SK-N-SH (cell line): ENCODE results near the gene FRRS1. TPM values are rescaled to one million over a fixed set of nuclear protein-coding genes. Genes with fewer than 3 reads are reported as not detected.

Experiments
- CTCF ChIA-PET: fragments of 300-600, 350-600 bp; formaldehyde crosslinking; extraction: SDS; loops from one replicate; lab custom pipeline; 2021; lab: Yijun Ruan, JAX
- POLR2A ChIA-PET: fragments of 350-600 bp; sonication (Branson Sonifier 250); formaldehyde crosslinking; extraction: SDS; loops from one replicate; lab custom pipeline; 2020; ENCODE audit warnings: antibody characterized with exemption, inconsistent platforms; lab: Yijun Ruan, JAX
- DNase-seq: peaks from one replicate; pipeline ENCODE4 v3.0.0; 2012
- H2AFZ ChIP-seq: fragments of 200-600 bp; sonication (generic); 2 replicates; pipeline ENCODE4 v1.8.1; 2016; ENCODE audit warnings: antibody characterized with exemption, mild to moderate bottlenecking, low read depth
- H3F3A ChIP-seq: fragments of 200-600 bp; sonication (generic); replicated peaks from 2 replicates; pipeline ENCODE3; 2016; ENCODE audit warnings: antibody characterized with exemption, mild to moderate bottlenecking; ENCODE audit not compliant: insufficient read depth
- H3K27ac ChIP-seq, 2 experiments: fragments of 200-500 bp in 1 of 2; fragments of 200-600 bp in 1 of 2; sonication (Bioruptor generic) in 1 of 2; sonication (generic), shearing (Covaris generic) in 1 of 2; 2 replicates each; pipeline versions ENCODE4 v1.5.1 to v1.6.1; 2014 to 2016; ENCODE audit warnings: low read depth in 2 of 2, inconsistent platforms in 1 of 2, low read length in 1 of 2, mild to moderate bottlenecking in 1 of 2, mixed read lengths in 1 of 2
- H3K27me3 ChIP-seq: fragments of 200-600 bp; sonication (generic), shearing (Covaris generic); 2 replicates; pipeline ENCODE4 v1.6.1; 2016; ENCODE audit warnings: mixed run types; ENCODE audit not compliant: insufficient read depth
- H3K36me3 ChIP-seq, 2 experiments: fragments of 200-500 bp in 1 of 2; fragments of 200-600 bp in 1 of 2; sonication (Bioruptor generic) in 1 of 2; sonication (generic) in 1 of 2; replicated peaks in 1 of 2; 2 replicates each; pipeline versions ENCODE3 to v1.5.1; 2014 to 2016; ENCODE audit warnings: low read length in 1 of 2, mild to moderate bottlenecking in 1 of 2; ENCODE audit not compliant: insufficient read depth in 2 of 2, control insufficient read depth in 1 of 2
- H3K4me1 ChIP-seq, 2 experiments: fragments of 200-500 bp in 1 of 2; fragments of 200-600 bp in 1 of 2; sonication (Bioruptor generic) in 1 of 2; sonication (generic), shearing (Covaris generic) in 1 of 2; 2 replicates each; pipeline versions ENCODE4 v1.5.1 to v1.6.1; 2014 to 2016; ENCODE audit warnings: low read depth in 1 of 2, low read length in 1 of 2, mixed run types in 1 of 2; ENCODE audit not compliant: insufficient read depth in 2 of 2, control insufficient read depth in 1 of 2
- H3K4me2 ChIP-seq: fragments of 200-600 bp; sonication (generic), shearing (Covaris generic); 2 replicates; pipeline ENCODE4 v1.6.1; 2017; ENCODE audit warnings: mixed run types
- H3K4me3 ChIP-seq, 2 experiments: fragments of 200-500 bp in 1 of 2; fragments of 200-600 bp in 1 of 2; sonication (Bioruptor generic) in 1 of 2; sonication (generic), shearing (Covaris generic) in 1 of 2; 2 replicates each; pipeline versions ENCODE4 v1.5.1 to v1.8.1; 2014 to 2016; ENCODE audit warnings: low read depth in 2 of 2, inconsistent platforms in 1 of 2, low read length in 1 of 2, mild to moderate bottlenecking in 1 of 2, mixed read lengths in 1 of 2, moderate library complexity in 1 of 2
- H3K79me2 ChIP-seq: fragments of 200-600 bp; sonication (generic); 2 replicates; pipeline ENCODE4 v1.8.1; 2017; ENCODE audit warnings: mild to moderate bottlenecking; ENCODE audit not compliant: insufficient read depth
- H3K9ac ChIP-seq: fragments of 200-600 bp; sonication (generic); 2 replicates; pipeline ENCODE4 v1.6.1; 2017; ENCODE audit warnings: mixed run types
- H3K9me2 ChIP-seq: fragments of 200-600 bp; sonication (generic); 2 replicates; pipeline ENCODE4 v1.6.1; 2017; ENCODE audit warnings: mixed run types
- H3K9me3 ChIP-seq: fragments of 200-600 bp; sonication (generic); 2 replicates; pipeline ENCODE4 v1.6.1; 2017; ENCODE audit warnings: mixed run types, mild to moderate bottlenecking, moderate library complexity
- H4K20me1 ChIP-seq: fragments of 200-600 bp; sonication (generic); 2 replicates; pipeline ENCODE4 v1.6.1; 2017; ENCODE audit warnings: mild to moderate bottlenecking, mixed run types; ENCODE audit not compliant: insufficient read depth
- EP300 ChIP-seq, 2 experiments: IDR thresholded peaks; 2 replicates each; pipeline versions ENCODE4 v1.4.0 to v1.6.1; 2012; ENCODE audit warnings: borderline replicate concordance in 1 of 2, low read depth in 1 of 2, low read length in 1 of 2
- GABPA ChIP-seq: IDR thresholded peaks from 2 replicates; pipeline ENCODE4 v1.4.0; 2012; ENCODE audit warnings: low read depth, mild to moderate bottlenecking
- GATA2 ChIP-seq: sonication (generic); formaldehyde crosslinking; IDR thresholded peaks from 2 replicates; pipeline ENCODE4 v1.5.0; 2020; ENCODE audit warnings: mild to moderate bottlenecking, missing genetic modification reagents
- MEF2A ChIP-seq: IDR thresholded peaks from 2 replicates; pipeline ENCODE4 v1.4.0; 2012; ENCODE audit warnings: low read depth, borderline replicate concordance
- RAD21 ChIP-seq: IDR thresholded peaks from 2 replicates; pipeline ENCODE4 v1.6.1; 2012; ENCODE audit warnings: mild to moderate bottlenecking, low read length
- RCOR1 ChIP-seq: fragments of 150-350 bp; IDR thresholded peaks from 2 replicates; pipeline ENCODE4 v1.6.1; 2017; ENCODE audit warnings: antibody characterized with exemption, low read length
- RFX5 ChIP-seq: IDR thresholded peaks from 2 replicates; pipeline ENCODE4 v1.6.1; 2012; ENCODE audit warnings: mild to moderate bottlenecking, improper control_type of control experiment, low read length
- TEAD4 ChIP-seq: IDR thresholded peaks from 2 replicates; pipeline ENCODE4 v1.4.0; 2012; ENCODE audit warnings: mild to moderate bottlenecking, borderline replicate concordance; ENCODE audit not compliant: insufficient read depth
- YY1 ChIP-seq: IDR thresholded peaks from 2 replicates; pipeline ENCODE4 v1.4.0; 2012; ENCODE audit warnings: low read depth, mild to moderate bottlenecking
- WGBS: methylation state at CpG from one replicate; pipeline ENCODE4 v1.1.6; 2017; ENCODE audit warnings: low lambda C conversion rate; 5-methylcytosine and 5-hydroxymethylcytosine counted together
- polyA plus RNA-seq, 3 experiments: library from polyadenylated mRNA; depleted of rRNA; stranded (reverse); fragments of >200 nt; gene quantifications; 2 replicates each; pipeline ENCODE4 v1.2.3, GENCODE V29; 2012
- TF ChIP-seq, protein P1 (sequence below): fragments of 150-350 bp; IDR thresholded peaks from 2 replicates; pipeline ENCODE4 v1.6.1; 2016; ENCODE audit warnings: mild to moderate bottlenecking, low read depth, low read length
- TF ChIP-seq, protein P2 (sequence below): IDR thresholded peaks from 2 replicates; pipeline ENCODE4 v1.4.0; 2012; ENCODE audit warnings: low read depth, borderline replicate concordance

Gene FRRS1
- polyA plus RNA-seq, 1 of the 3 experiments (the other 2 are of a cell fraction) = 1.9 TPM

DNA sequence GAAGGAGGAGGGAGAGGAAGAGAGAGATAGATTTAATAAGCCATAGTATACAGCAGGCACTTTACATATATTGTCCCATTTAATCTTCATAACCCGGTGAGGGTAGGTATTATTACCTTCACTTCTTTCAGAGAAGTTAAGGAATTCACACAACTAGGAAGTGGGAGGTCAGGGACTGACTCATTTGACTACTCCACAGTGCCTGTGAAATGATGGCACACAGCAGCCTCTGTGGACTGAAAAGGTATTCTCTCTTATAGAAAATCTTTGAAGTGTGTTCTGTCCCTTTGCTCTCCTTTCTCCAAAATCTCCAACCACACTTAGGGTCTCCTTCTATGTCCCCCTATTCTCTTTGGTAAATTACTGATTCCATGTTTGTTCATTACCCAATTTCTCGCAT lies 96.6 kb downstream of the FRRS1 start:
- no peak for DNase-seq
- no peak for TF ChIP-seq GABPA
- no peak for TF ChIP-seq EP300 (IDR thresholded peaks at IDR 0.05; ENCODE audit: borderline replicate concordance in 1 of 2, low read depth in 1 of 2, low read length in 1 of 2)
- H3K27ac ChIP-seq = no peak overlapping the region
- H3K9me3 ChIP-seq = no peaks in the 10 kb centered on the region
- no peak overlapping the region for H3K9ac ChIP-seq
- no peaks in the 10 kb centered on the region for H3K9me2 ChIP-seq
- CTCF ChIA-PET = no interaction called here
- no peaks in the 10 kb centered on the region for H3K79me2 ChIP-seq
- H3K4me3 ChIP-seq = no peak overlapping the region
- H3K36me3 ChIP-seq = peaks cover 0 to 42% of the 10 kb centered on the region in 2 experiments
- H3K4me1 ChIP-seq = peaks cover 4 to 6% of the 10 kb centered on the region in 2 experiments; a peak in 3 of 4 replicates
- WGBS = 89% methylated on average over 2 of the region's 2 CpGs
- H2AFZ ChIP-seq = no peak overlapping the region
- H3K4me2 ChIP-seq = no peak overlapping the region
- H3K27me3 ChIP-seq = no peaks in the 10 kb centered on the region
- H4K20me1 ChIP-seq = no peaks in the 10 kb centered on the region
- no peaks in the 10 kb centered on the region for H3F3A ChIP-seq
- POLR2A ChIA-PET = no interaction called here

DNA sequence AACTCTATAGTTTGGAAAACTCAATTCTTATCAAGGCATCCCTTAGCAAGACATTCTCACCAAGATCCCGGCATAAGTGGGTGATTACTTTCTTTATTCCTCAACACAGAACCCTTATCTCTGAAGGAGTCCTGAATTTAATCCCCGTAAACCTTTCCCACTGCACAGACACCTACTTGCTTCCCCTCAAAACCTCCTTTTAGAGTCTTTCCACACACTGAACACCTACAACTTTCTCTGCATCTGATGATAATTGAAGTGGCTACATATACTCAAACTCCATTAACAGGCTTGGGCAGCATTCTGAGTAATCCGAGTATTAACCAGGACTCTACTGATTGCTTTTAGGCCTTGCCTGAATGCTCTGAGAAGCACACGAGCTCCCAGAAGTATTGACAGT lies 97.1 kb downstream of the FRRS1 start:
- Histone ChIP-seq H3F3A (no peaks in the 10 kb centered on the region), H4K20me1 (no peaks in the 10 kb centered on the region), H3K4me1 (peaks cover 2 to 4% of the 10 kb centered on the region in 2 experiments; a peak in 3 of 4 replicates), H2AFZ (no peak overlapping the region), H3K9ac (no peak overlapping the region), H3K36me3 (peaks cover 0 to 41% of the 10 kb centered on the region in 2 experiments), H3K27ac (no peak overlapping the region), H3K4me3 (no peak overlapping the region), H3K4me2 (no peak overlapping the region), H3K9me3 (no peaks in the 10 kb centered on the region), H3K27me3 (no peaks in the 10 kb centered on the region), H3K9me2 (no peaks in the 10 kb centered on the region), H3K79me2 (no peaks in the 10 kb centered on the region)
- CTCF ChIA-PET = no interaction called here
- POLR2A ChIA-PET = no interaction called here
- no peak for DNase-seq
- TF ChIP-seq RFX5 (no peak), RCOR1 (no peak), GATA2 (CRISPR knock-in tag) (no peak), TEAD4 (no peak), YY1 (no peak), RAD21 (no peak), MEF2A (no peak)
- TF ChIP-seq, protein P1, sequence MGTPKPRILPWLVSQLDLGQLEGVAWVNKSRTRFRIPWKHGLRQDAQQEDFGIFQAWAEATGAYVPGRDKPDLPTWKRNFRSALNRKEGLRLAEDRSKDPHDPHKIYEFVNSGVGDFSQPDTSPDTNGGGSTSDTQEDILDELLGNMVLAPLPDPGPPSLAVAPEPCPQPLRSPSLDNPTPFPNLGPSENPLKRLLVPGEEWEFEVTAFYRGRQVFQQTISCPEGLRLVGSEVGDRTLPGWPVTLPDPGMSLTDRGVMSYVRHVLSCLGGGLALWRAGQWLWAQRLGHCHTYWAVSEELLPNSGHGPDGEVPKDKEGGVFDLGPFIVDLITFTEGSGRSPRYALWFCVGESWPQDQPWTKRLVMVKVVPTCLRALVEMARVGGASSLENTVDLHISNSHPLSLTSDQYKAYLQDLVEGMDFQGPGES = no peak
- TF ChIP-seq, protein P2, sequence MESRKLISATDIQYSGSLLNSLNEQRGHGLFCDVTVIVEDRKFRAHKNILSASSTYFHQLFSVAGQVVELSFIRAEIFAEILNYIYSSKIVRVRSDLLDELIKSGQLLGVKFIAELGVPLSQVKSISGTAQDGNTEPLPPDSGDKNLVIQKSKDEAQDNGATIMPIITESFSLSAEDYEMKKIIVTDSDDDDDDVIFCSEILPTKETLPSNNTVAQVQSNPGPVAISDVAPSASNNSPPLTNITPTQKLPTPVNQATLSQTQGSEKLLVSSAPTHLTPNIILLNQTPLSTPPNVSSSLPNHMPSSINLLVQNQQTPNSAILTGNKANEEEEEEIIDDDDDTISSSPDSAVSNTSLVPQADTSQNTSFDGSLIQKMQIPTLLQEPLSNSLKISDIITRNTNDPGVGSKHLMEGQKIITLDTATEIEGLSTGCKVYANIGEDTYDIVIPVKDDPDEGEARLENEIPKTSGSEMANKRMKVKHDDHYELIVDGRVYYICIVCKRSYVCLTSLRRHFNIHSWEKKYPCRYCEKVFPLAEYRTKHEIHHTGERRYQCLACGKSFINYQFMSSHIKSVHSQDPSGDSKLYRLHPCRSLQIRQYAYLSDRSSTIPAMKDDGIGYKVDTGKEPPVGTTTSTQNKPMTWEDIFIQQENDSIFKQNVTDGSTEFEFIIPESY = no peak
- TF ChIP-seq, all 33 proteins: peak for 0
- WGBS = 96% methylated on average over 4 of the region's 4 CpGs
